Stimulated activated CD8-positive, alpha-beta memory T cell treated with anti-CD3 and anti-CD28 coated beads, Interleukin-7, amount 100 ng/mL, for 1 hour (primary cell): ENCODE measurements around the gene SSTR4.

Experiments used
- DNase-seq, 2 donors: peaks; one replicate each; pipeline ENCODE4 v3.0.0-alpha.2; 2020; ENCODE audit warnings: low read depth in 2 of 2

The SSTR4 gene

GRCh38 chr20:23043376-23043775 is 8.3 kb downstream of the SSTR4 start:
- DNase-seq: no peak

DNA sequence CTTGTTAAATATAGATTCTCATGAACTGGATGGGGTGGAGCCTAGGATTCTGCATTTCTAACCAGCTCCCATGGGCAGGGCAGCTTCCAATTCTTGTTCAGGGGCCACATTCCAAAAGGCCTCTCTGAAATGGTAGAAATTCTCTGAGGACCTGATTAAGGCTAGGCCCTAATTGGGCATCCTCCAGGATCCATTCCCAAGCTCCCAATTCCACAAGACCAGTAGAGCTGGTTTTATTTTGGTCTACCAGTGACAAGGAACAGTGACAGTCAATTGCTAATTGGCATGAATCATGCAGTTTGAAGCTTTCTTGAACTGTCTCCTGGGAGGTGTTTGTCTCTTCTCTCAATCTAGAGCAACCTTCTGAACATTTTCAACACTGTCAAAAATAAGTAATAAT is 11.3 kb downstream of the SSTR4 start:
- no peak for DNase-seq

GRCh38 chr20:23047001-23047737 is 12.1 kb downstream of the SSTR4 start:
- DNase-seq: no peak

DNA sequence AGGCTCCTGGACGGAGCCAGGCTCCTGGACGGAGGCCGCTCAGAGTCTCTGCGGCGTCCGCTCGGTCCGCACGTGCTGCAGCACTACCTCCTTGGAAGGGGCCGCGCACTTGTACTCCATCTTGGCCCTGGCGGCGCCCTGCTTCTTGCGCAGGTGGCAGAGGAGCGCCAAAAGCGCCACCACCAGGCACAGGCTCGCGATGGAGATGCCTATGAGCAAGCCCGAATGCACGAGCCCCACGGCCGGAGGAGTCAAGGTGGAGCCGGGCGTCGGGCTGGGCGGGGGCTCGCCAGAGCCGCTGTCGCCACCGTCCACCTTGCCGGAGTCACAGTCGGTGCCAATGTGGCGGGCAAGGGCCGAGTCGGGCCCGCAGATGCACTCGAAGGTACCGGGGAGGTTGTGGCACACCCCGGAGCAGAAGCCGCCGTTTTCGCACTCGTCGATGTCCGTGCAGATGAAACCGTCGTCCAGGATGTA is 12.7 kb downstream of the SSTR4 start:
- DNase-seq: no peak

DNA sequence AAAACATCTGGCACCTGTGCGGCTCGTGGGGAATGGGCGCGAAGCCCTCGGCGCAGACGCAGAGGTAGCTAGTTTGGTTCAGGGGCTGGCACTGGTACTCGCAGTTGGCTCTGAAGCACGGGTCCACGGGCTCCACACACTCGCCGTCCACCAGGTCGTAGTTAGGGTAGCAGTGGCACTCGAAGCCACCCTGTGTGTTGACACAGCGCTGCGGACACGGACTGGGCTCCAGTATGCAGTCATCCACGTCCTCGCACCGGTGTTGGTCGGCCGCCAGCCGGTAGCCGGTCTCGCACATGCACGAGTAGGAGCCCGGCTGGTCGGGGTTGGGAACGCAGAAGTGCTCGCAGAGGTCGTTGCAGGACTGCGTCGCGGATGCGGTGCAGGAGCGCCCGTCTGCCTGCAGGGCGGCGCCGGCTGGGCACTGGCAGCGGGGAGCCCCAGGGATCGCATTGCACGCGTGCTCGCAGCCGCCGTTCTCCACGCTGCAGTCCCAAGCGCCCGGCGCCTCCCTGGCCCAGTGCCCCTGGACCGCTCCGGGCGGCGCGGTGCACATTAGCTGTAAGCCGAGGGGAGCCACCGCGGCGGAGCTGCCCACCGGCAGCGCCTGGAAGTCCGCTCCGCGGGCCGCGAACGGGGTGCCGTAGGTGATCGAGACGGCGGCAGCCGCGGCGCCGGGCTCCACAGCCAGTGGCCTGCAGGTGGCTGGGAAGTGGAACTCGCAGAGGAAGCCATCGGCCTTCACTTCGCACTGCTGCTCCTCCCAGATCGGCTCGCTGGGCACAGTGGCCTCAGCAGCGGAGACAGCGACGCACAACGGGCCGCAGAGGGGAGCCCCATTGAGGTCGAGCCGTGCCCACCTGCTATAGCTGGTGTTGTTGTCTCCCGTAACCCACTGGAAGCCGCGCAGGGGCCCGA is 13.4 kb downstream of the SSTR4 start:
- no peak for DNase-seq

DNA sequence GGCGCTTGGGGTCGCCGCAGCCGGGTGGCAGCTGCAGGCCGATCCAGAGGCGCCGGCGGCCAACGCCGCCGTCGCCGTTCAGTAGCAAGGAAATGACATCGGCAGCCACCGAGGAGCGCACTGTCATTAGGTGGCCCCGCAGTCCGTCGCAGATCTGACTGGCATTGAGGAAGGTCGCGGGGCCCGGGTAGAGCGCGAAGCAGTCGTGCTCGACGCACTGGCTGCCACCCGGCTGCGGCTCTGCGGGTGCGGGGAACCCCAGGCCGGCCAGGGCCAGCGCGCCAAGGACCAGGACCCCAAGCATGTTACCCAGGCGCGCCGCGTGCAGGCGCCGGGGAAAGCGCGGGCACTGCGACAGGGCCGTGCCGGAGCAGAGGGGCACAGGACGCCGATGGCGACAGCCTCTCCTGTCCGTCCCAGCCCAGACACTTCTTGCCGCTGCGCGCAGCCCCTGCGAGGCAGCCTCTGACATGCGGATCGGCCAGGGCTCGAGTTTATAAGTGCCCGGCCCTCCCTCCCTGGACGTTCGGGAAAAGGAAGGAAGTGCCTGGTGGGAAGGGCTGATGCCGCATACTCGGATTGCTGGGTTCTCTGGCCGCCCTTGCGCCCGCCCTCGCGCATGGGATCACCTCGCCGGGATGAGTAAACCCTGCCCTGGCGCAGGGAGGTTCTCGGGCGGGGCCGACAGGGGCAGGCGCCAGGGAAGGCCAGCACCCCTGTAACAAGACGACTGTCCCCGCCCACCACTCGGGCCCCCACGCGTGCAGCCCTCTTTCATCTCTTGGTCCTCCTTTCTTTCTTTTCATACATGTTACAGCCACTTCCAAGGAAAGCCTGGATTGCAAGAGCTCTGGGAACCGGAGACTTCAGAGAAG is 14.3 kb downstream of the SSTR4 start, which contains the start of gene THBD:
Gene THBD (minus strand): TSS at position 472 of the 875 bp plus-strand sequence. CDS start 168 bp downstream, at position 304.
- DNase-seq: no peak

- DNase-seq: no peak
Observed at GRCh38 chr20:23050076-23050838, 15.1 kb downstream of the SSTR4 start.

DNA sequence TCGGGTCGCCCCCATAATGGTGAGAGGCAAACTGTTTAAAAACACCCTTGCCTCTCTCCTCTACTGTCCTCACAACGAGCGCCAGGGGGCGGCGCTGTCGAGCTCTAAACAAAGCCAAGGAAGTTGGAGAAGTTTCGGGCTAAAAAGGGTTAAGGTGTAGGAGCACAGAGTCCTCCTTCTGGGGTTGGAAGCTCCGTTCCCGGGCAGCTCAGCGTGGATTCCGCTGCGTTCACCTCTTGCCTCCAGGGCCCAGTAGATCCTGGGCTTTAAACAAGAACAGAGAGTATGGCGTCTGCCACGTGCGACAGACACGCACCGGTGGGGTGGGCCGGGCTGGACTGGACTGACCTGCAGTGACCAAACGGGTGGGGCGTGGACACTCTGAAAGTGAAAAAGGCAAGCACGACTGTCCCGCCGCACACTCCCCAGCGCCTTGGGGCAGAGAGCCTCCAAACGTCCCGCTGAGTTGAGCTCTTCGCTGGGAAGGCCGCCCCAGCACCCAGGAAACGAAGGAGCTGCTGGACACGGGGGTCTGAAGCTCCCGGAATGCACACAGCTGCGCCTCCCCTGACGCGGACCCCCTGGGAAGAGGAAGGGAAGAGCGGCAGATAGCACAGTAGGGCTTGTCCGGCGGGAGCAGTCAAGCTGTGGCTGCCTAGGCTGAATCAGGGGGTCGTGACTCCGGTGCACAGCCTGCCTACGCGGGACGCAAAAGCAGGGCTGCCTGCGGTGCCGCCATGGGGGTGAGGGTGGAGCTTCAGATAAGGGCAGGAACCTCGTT is 15.9 kb downstream of the SSTR4 start:
- DNase-seq: no peak

DNA sequence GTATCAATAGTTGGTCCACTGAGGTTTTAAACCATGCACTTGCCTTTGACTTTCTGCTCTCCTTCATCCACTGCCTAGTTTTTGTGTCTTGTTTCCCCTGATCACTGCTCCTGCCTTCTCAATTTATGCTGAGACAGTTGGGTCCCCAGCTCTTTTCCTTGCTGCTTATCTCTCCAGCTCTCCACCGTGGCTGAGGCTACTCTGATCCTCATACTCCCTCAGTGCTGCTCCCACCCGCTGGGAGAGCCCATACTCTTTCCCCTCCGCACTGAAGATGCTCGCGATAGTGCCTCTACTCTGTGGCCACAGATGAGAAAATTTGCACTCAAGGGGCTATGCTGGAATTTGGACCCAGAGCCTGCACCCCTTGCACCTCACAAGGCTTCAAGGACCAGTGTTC is 17.8 kb downstream of the SSTR4 start:
- DNase-seq: no peak

- no peak for DNase-seq
Observed at GRCh38 chr20:23058240-23058639, 23.1 kb downstream of the SSTR4 start.

- DNase-seq: no peak
Observed at GRCh38 chr20:23059001-23059400, 23.9 kb downstream of the SSTR4 start.

GRCh38 chr20:23059846-23060245 is 24.7 kb downstream of the SSTR4 start:
- no peak for DNase-seq

GRCh38 chr20:23060629-23061028 is 25.5 kb downstream of the SSTR4 start:
- no peak for DNase-seq

GRCh38 chr20:23061262-23061661 is 26.1 kb downstream of the SSTR4 start:
- DNase-seq: no peak

GRCh38 chr20:23061734-23062561 is 26.8 kb downstream of the SSTR4 start:
- DNase-seq: no peak

DNA sequence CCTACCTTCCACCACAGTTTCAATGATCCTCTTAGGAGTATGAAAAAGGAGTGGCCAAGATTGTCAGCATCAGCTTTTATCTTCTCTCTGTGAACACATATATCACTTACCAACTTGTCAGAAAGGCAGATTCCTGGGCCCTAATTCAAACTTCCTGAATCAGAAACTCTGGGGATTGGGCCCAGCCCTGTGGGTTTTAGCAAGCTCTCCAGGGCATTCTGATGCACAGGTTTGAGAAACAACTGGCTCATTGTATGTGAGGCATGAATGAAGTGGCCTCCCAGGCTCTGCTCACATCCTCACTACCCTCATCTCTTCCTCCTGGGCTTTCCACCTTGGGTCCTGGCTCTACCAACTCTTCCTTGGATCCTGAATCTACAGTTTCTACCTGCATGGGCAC is 27.5 kb downstream of the SSTR4 start:
- no peak for DNase-seq

DNA sequence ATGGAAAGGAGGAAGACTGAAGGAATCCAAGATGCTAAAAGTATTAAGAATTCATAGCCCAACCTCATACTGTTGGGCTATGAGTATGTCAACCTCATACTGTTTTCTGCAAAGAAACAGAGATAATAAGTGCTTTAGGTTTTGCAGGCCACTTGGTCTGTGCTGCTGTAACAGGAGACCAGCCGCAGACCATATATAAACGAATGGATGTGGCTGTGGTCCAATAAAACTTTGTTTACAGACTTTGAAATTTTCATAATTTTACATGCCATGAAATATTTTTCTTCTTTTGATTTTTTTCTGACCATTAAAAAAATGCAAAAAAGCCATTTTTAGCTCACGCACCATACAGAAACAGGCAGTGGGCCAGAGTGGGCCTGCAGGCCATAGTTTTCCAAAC is 28.1 kb downstream of the SSTR4 start:
- DNase-seq: no peak

- no peak for DNase-seq
Observed at GRCh38 chr20:23063581-23063980, 28.5 kb downstream of the SSTR4 start.
